Lung (tissue), 12 donors: ENCODE data around the gene FAM83E. TPM values are rescaled to one million over a fixed set of nuclear protein-coding genes. Genes with fewer than 3 reads are reported as not detected.

Experiments
- ATAC-seq: fragments of 200-7000 bp; cut with Tn5 transposase; one replicate; pipeline ENCODE4 v1.9.1; 2020; ENCODE audit warnings: moderate number of reproducible peaks; ENCODE audit not compliant: insufficient read depth, low FRiP score
- DNase-seq, 3 donors: peaks; one replicate each; pipeline ENCODE4 v3.0.0-alpha.2; 2013 to 2017
- H3K27ac ChIP-seq, 2 donors: one replicate each; pipeline ENCODE4 v1.5.1; 2013; ENCODE audit warnings: mild to moderate bottlenecking in 2 of 2, moderate library complexity in 2 of 2, control low read depth in 1 of 2, inconsistent platforms in 1 of 2, low read depth in 1 of 2, low read length in 1 of 2
- H3K27me3 ChIP-seq, 3 donors: one replicate each; pipeline ENCODE4 v1.5.1; 2013; ENCODE audit warnings: low read length in 2 of 3; ENCODE audit not compliant: control insufficient read depth in 3 of 3, insufficient read depth in 3 of 3
- H3K36me3 ChIP-seq, 4 donors: one replicate each; pipeline ENCODE4 v1.5.1; 2013; ENCODE audit warnings: low read length in 4 of 4, mild to moderate bottlenecking in 1 of 4, moderate library complexity in 1 of 4; ENCODE audit not compliant: control insufficient read depth in 4 of 4, insufficient read depth in 4 of 4
- H3K4me1 ChIP-seq, 5 donors: one replicate each; pipeline ENCODE4 v1.5.1; 2013; ENCODE audit warnings: low read length in 5 of 5, mild to moderate bottlenecking in 2 of 5, moderate library complexity in 1 of 5; ENCODE audit not compliant: control insufficient read depth in 5 of 5, insufficient read depth in 5 of 5
- H3K4me3 ChIP-seq: one replicate; pipeline ENCODE4 v1.5.1; 2013; ENCODE audit warnings: mild to moderate bottlenecking, control low read depth, moderate library complexity
- H3K9ac ChIP-seq, 2 donors: one replicate each; pipeline ENCODE4 v1.5.1; 2013; ENCODE audit warnings: low read length in 2 of 2, control low read depth in 1 of 2; ENCODE audit not compliant: insufficient read depth in 1 of 2
- H3K9me3 ChIP-seq, 4 donors: one replicate each; pipeline ENCODE4 v1.5.1; 2013; ENCODE audit warnings: low read length in 3 of 4, mild to moderate bottlenecking in 1 of 4, moderate library complexity in 1 of 4; ENCODE audit not compliant: control insufficient read depth in 4 of 4, insufficient read depth in 3 of 4
- CTCF ChIP-seq: IDR thresholded peaks from 2 replicates; pipeline ENCODE4 v1.5.1; 2012; ENCODE audit warnings: mild to moderate bottlenecking; ENCODE audit errors: control extremely low read depth, extremely low read depth
- WGBS, 2 donors: extraction: QIAGEN DNeasy Blood & Tissue Kit; methylation state at CpG; one replicate each; pipeline ENCODE4 v1.1.7; 2013; 5-methylcytosine and 5-hydroxymethylcytosine counted together
- polyA plus RNA-seq, 2 donors: library from polyadenylated mRNA; stranded (reverse); fragments of 200-250 nt; gene quantifications; one replicate each; pipeline ENCODE4 v1.2.1, GENCODE V29; 2013
- total RNA-seq, 2 donors: library from RNA; depleted of rRNA in 1 of 2; stranded (reverse); fragments of >200 nt in 1 of 2; gene quantifications; one replicate each; pipeline ENCODE4 v1.2.1, GENCODE V29; 2014 to 2021
- donor health status: control.
- donor health status: control.
- donor health status: Bipolar disorder and iron deficiency.
- donor health status: healthy.
- donor health status: DM: yes; HTN: yes; CAD: no.

FAM83E gene
- total and polyA plus RNA-seq, 4 donors: 22.2 to 43.8 (median 36.7) TPM

GRCh38 chr19:48644355-48644754 is 29.5 kb upstream of the FAM83E start:
- whole genome bisulfite sequencing, 2 donors: 77 to 79% methylated on average over 4 of the region's 4 CpGs
- H3K27ac ChIP-seq: no peak overlapping the region
- TF ChIP-seq CTCF: no peak

DNA sequence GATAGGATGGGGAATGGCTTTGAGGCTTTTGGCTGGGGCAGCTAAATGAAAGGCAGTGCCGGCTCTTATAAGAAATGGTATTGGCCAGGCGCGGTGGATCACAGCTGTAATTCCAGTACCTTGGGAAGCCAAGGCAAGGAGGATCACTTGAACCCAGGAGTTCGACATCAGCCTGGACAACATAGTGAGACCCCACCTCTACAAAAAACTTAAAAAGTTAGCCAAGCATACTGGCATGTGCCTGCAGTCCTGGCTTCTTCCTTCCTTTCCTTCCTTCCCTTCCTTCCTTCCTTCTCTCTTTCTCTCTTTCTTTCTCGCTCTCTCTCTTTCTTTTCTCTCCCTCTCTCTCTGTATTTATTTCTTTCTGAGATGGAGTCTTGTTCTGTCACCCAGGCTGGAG is 28.0 kb upstream of the FAM83E start:
- 92 to 95% methylated on average over 5 of the region's 5 CpGs for WGBS, 2 donors
- Histone ChIP-seq H3K27me3 (peaks cover 0 to 9% (median 0%) of the 10 kb centered on the region in 3 donors), H3K4me1 (peaks cover 0 to 27% (median 5%) of the 10 kb centered on the region in 5 donors), H3K9ac (no peak overlapping the region), H3K27ac (no peak overlapping the region), H3K9me3 (no peaks in the 10 kb centered on the region), H3K4me3 (no peak overlapping the region), H3K36me3 (no peaks in the 10 kb centered on the region)
- DNase-seq: no peak
- no peak for TF ChIP-seq CTCF
- no peak for ATAC-seq

More at GRCh38 chr19:48644355-48644754, 29.5 kb upstream of the FAM83E start:
- Histone ChIP-seq H3K4me3 (no peak overlapping the region), H3K4me1 (peaks cover 0 to 20% (median 0%) of the 10 kb centered on the region in 5 donors), H3K36me3 (no peaks in the 10 kb centered on the region), H3K9me3 (no peaks in the 10 kb centered on the region), H3K9ac (no peak overlapping the region), H3K27me3 (peaks cover 0 to 8% (median 0%) of the 10 kb centered on the region in 3 donors)
- no peak for DNase-seq
- no peak for ATAC-seq

GRCh38 chr19:48641850-48642249 is 27.0 kb upstream of the FAM83E start:
- ATAC-seq: no peak
- DNase-seq: no peak
- TF ChIP-seq CTCF: no peak
- Histone ChIP-seq H3K27ac (no peak overlapping the region), H3K27me3 (peaks cover 0 to 9% (median 0%) of the 10 kb centered on the region in 3 donors), H3K4me1 (peaks cover 0 to 27% (median 5%) of the 10 kb centered on the region in 5 donors), H3K9ac (no peak overlapping the region), H3K4me3 (no peak overlapping the region), H3K9me3 (no peaks in the 10 kb centered on the region), H3K36me3 (no peaks in the 10 kb centered on the region)
- WGBS, 2 donors: 94 to 96% methylated on average over 2 of the region's 2 CpGs
